Esophagus squamous epithelium (tissue), 5 donors: ENCODE results near the gene CCDC68. TPM values are rescaled to one million over a fixed set of nuclear protein-coding genes. Genes with fewer than 3 reads are reported as not detected.
"Not testable (repeated sequence)": the region's sequence is repeated elsewhere in the genome, so short reads cannot be mapped to it uniquely, and the experiment has no call there.

Source experiments
- DNase-seq: peaks from one replicate; lab custom pipeline; 2025; lab: John Stamatoyannopoulos, UW
- H3K27ac ChIP-seq, 4 donors: fragments of 200-600 bp; sonication (generic); one replicate each; pipeline ENCODE4 v1.5.1; 2016 to 2019; ENCODE audit warnings: mild to moderate bottlenecking in 1 of 4
- H3K27me3 ChIP-seq, 4 donors: fragments of 200-600 bp; sonication (generic); 1 replicate in 3 of 4; 2 replicates in 1 of 4; pipeline versions ENCODE4 v1.5.1 to v1.6.0; 2017 to 2021; ENCODE audit warnings: antibody characterized with exemption in 1 of 4
- H3K36me3 ChIP-seq, 3 donors: fragments of 200-600 bp; sonication (generic); one replicate each; pipeline ENCODE4 v1.5.1; 2016 to 2019
- H3K4me1 ChIP-seq, 3 donors: fragments of 200-600 bp; sonication (generic); one replicate each; pipeline ENCODE4 v1.5.1; 2017 to 2019
- H3K4me3 ChIP-seq, 4 donors: fragments of 200-600 bp; sonication (generic); 1 replicate in 3 of 4; 2 replicates in 1 of 4; pipeline ENCODE4 v1.5.1; 2016 to 2019; ENCODE audit warnings: mild to moderate bottlenecking in 2 of 4, moderate library complexity in 1 of 4
- H3K9me3 ChIP-seq, 3 donors: fragments of 200-600 bp; sonication (generic); one replicate each; pipeline ENCODE4 v1.5.1; 2016 to 2019
- CTCF ChIP-seq, 6 experiments: fragments of 450-650 bp in 4 of 6; fragments of 200-600 bp in 2 of 6; sonication (generic) in 2 of 6; IDR thresholded peaks; one replicate each; pipeline ENCODE4 v1.5.1; 2016 to 2019; ENCODE audit warnings: antibody characterized with exemption in 6 of 6, mild to moderate bottlenecking in 4 of 6, moderate library complexity in 4 of 6
- POLR2A ChIP-seq, 4 donors: fragments of 450-650 bp; IDR thresholded peaks; one replicate each; pipeline ENCODE4 v1.6.1; 2017; ENCODE audit warnings: antibody characterized with exemption in 4 of 4, mild to moderate bottlenecking in 4 of 4, moderate library complexity in 3 of 4
- WGBS, 2 donors: methylation state at CpG; one replicate each; pipeline ENCODE4 v1.1.5; 2018; 5-methylcytosine and 5-hydroxymethylcytosine counted together
- intact Hi-C: fragments of 100-400 bp; cut with DNase I; formaldehyde crosslinking; loops from one replicate; pipeline ENCODE4 v1.15.0; 2022
- total RNA-seq, 4 donors: library from RNA; depleted of rRNA; stranded (reverse); fragments of >200 nt; gene quantifications; one replicate each; pipeline ENCODE4 v1.1.0, GENCODE V29; 2016
- donor health status: DM: yes; HTN: yes; CAD: no.

The CCDC68 gene
- total RNA-seq, 4 donors from 2014 or later, result 0.11 to 5.1 (median 2.7) TPM

GRCh38 chr18:54867131-54867530 lies 92.1 kb downstream of the CCDC68 start:
- no peak for DNase-seq
- Histone ChIP-seq H3K4me1 (no peaks in the 10 kb centered on the region), H3K9me3 (no peaks in the 10 kb centered on the region), H3K27ac (no peak overlapping the region), H3K4me3 (no peak overlapping the region), H3K27me3 (no peaks in the 10 kb centered on the region), H3K36me3 (peaks cover 0 to 7% (median 0%) of the 10 kb centered on the region in 3 donors)
- TF ChIP-seq CTCF (IDR thresholded peaks at IDR 0.05) (no peak), POLR2A (IDR thresholded peaks at IDR 0.05) (no peak)
- WGBS, 2 donors, result 59 to 83% methylated on average over 2 to 5 of the region's 5 CpGs
- intact Hi-C loops, result no loop called here

- 73 to 84% methylated on average over 1 of the region's 1 CpG for WGBS, 2 donors
- peaks cover 0 to 7% (median 0%) of the 10 kb centered on the region in 3 donors for H3K4me1 ChIP-seq
- no peaks in the 10 kb centered on the region for H3K27me3 ChIP-seq
- no peaks in the 10 kb centered on the region for H3K9me3 ChIP-seq
- H3K36me3 ChIP-seq, result no peaks in the 10 kb centered on the region
- TF ChIP-seq CTCF (IDR thresholded peaks at IDR 0.05) (no peak), POLR2A (IDR thresholded peaks at IDR 0.05) (no peak)
- intact Hi-C loops, result no loop called here
- no peak overlapping the region for H3K4me3 ChIP-seq
- H3K27ac ChIP-seq, result no peak overlapping the region
- no peak for DNase-seq
Observed at GRCh38 chr18:54860941-54861340, 98.3 kb downstream of the CCDC68 start.

- Histone ChIP-seq H3K36me3 (no peaks in the 10 kb centered on the region), H3K4me1 (peaks cover 0 to 7% (median 0%) of the 10 kb centered on the region in 3 donors), H3K27me3 (no peaks in the 10 kb centered on the region), H3K9me3 (no peaks in the 10 kb centered on the region), H3K27ac (no peak overlapping the region), H3K4me3 (no peak overlapping the region)
- DNase-seq, result no peak
- WGBS, 2 donors, result 67 to 71% methylated on average over 9 of the region's 9 CpGs
- intact Hi-C loops, result no loop called here
- TF ChIP-seq POLR2A (IDR thresholded peaks at IDR 0.05), result no peak
- TF ChIP-seq CTCF (IDR thresholded peaks at IDR 0.05), result no peak
Observed at GRCh38 chr18:54859667-54860421, 99.4 kb downstream of the CCDC68 start.

- DNase-seq, result no peak
- no peak overlapping the region for H3K4me3 ChIP-seq
- TF ChIP-seq CTCF (IDR thresholded peaks at IDR 0.05) (no peak), POLR2A (IDR thresholded peaks at IDR 0.05) (no peak)
- no peaks in the 10 kb centered on the region for H3K36me3 ChIP-seq
- intact Hi-C loops, result no loop called here
- H3K4me1 ChIP-seq, result peaks cover 0 to 7% (median 0%) of the 10 kb centered on the region in 3 donors
- H3K27ac ChIP-seq, result no peak overlapping the region
- no peaks in the 10 kb centered on the region for H3K27me3 ChIP-seq
- 90% methylated on average over 3 of the region's 3 CpGs for WGBS, 2 donors
- H3K9me3 ChIP-seq, result no peaks in the 10 kb centered on the region
Observed at GRCh38 chr18:54857499-54857898, 101.8 kb downstream of the CCDC68 start.

- intact Hi-C loops, result no loop called here
- H3K27me3 ChIP-seq, result no peaks in the 10 kb centered on the region
- H3K4me1 ChIP-seq, result peaks cover 0 to 7% (median 0%) of the 10 kb centered on the region in 3 donors
- DNase-seq, result no peak
- H3K9me3 ChIP-seq, result no peaks in the 10 kb centered on the region
- TF ChIP-seq CTCF (IDR thresholded peaks at IDR 0.05) (no peak), POLR2A (IDR thresholded peaks at IDR 0.05) (no peak)
- 46 to 88% methylated on average over 2 of the region's 2 CpGs for WGBS, 2 donors
- H3K36me3 ChIP-seq, result no peaks in the 10 kb centered on the region
- H3K27ac ChIP-seq, result no peak overlapping the region
- no peak overlapping the region for H3K4me3 ChIP-seq
Observed at GRCh38 chr18:54856105-54856646, 103.1 kb downstream of the CCDC68 start.

- H3K36me3 ChIP-seq, H3K9me3 ChIP-seq, intact Hi-C loops, H3K4me1 ChIP-seq, H3K27me3 ChIP-seq, H3K4me3 ChIP-seq, H3K27ac ChIP-seq, DNase-seq: not testable (repeated sequence)
- 84 to 88% methylated on average over 2 to 3 of the region's 3 CpGs for WGBS, 2 donors
Observed at GRCh38 chr18:54855050-54855449, 104.2 kb downstream of the CCDC68 start.
